Activated naive CD4-positive, alpha-beta T cell treated with anti-CD3 and anti-CD28 coated beads for 36 hours (primary cell): Measurements from ENCODE around the gene DIS3L2. TPM values are rescaled to one million over a fixed set of nuclear protein-coding genes. Genes with fewer than 3 reads are reported as not detected.

Experiments
- CTCF ChIA-PET: fragments of 350-600 bp; sonication (Branson Sonifier 250); formaldehyde crosslinking; loops from one replicate; lab custom pipeline; 2021; ENCODE audit warnings: antibody characterized with exemption; lab: Charles Lee
- DNase-seq: peaks from one replicate; pipeline ENCODE4 v3.0.0-alpha.2; 2020
- H3K27ac Mint-ChIP-seq: one replicate; pipeline ENCODE4 v1.8.0; 2021; ENCODE audit warnings: mild to moderate bottlenecking, mixed read lengths
- H3K27me3 Mint-ChIP-seq: one replicate; pipeline ENCODE4 v1.8.0; 2021; ENCODE audit warnings: low read depth, mixed read lengths
- H3K36me3 Mint-ChIP-seq: one replicate; pipeline ENCODE4 v1.8.0; 2021; ENCODE audit warnings: low read depth, mixed read lengths
- H3K4me1 Mint-ChIP-seq: one replicate; pipeline ENCODE4 v1.8.0; 2021; ENCODE audit warnings: low read depth, mixed read lengths
- H3K4me3 Mint-ChIP-seq: one replicate; pipeline ENCODE4 v1.8.0; 2021; ENCODE audit warnings: mild to moderate bottlenecking, moderate library complexity, mixed read lengths
- H3K9me3 Mint-ChIP-seq: one replicate; pipeline ENCODE4 v1.8.0; 2021; ENCODE audit warnings: mixed read lengths
- intact Hi-C: fragments of 100-400 bp; cut with micrococcal nuclease; formaldehyde crosslinking; loops from one replicate; pipeline ENCODE4 v1.15.1; 2023
- total RNA-seq, 2 experiments: library from RNA; stranded (reverse); gene quantifications; one replicate each; pipeline ENCODE4 v1.2.3, GENCODE V29; 2021

Gene DIS3L2
- total RNA-seq, 2 experiments from 2014 or later: 32.4 to 35.3 TPM

- Mint-ChIP-seq H3K4me3 (no peak overlapping the region), H3K27ac (no peak overlapping the region), H3K27me3 (no peaks in the 10 kb centered on the region), H3K9me3 (peaks cover 9% of the 10 kb centered on the region), H3K36me3 (peaks cover 41% of the 10 kb centered on the region), H3K4me1 (no peaks in the 10 kb centered on the region)
- DNase-seq: no peak
- intact Hi-C loops: no loop called here
- CTCF ChIA-PET: no interaction called here
These were observed 235.3 kb downstream of the DIS3L2 start for GRCh38 chr2:232196802-232197201.

- no peak for DNase-seq
- Mint-ChIP-seq H3K9me3 (no peaks in the 10 kb centered on the region), H3K4me1 (no peaks in the 10 kb centered on the region), H3K4me3 (no peak overlapping the region), H3K27ac (no peak overlapping the region), H3K27me3 (no peaks in the 10 kb centered on the region), H3K36me3 (peaks cover 19% of the 10 kb centered on the region)
- intact Hi-C loops: no loop called here
- CTCF ChIA-PET: no interaction called here
These were observed 238.7 kb downstream of the DIS3L2 start for GRCh38 chr2:232200195-232200594.

GRCh38 chr2:232203166-232203891 is 241.8 kb downstream of the DIS3L2 start:
- Mint-ChIP-seq H3K4me1 (no peaks in the 10 kb centered on the region), H3K4me3 (no peak overlapping the region)
- intact Hi-C loops: no loop called here

GRCh38 chr2:232203936-232204335 is 242.4 kb downstream of the DIS3L2 start:
- DNase-seq: no peak
- no peaks in the 10 kb centered on the region for H3K9me3 Mint-ChIP-seq
- H3K36me3 Mint-ChIP-seq: peaks cover 13% of the 10 kb centered on the region
- H3K27me3 Mint-ChIP-seq: no peaks in the 10 kb centered on the region
- no peak overlapping the region for H3K4me3 Mint-ChIP-seq
- CTCF ChIA-PET: interaction anchor here (1.0 kb wide), 2 partner anchors 88 to 123 kb away, joined by 3 read pairs; no protein-coding TSS in a partner anchor
- intact Hi-C loops: no loop called here
- H3K4me1 Mint-ChIP-seq: no peaks in the 10 kb centered on the region
- no peak overlapping the region for H3K27ac Mint-ChIP-seq

More at GRCh38 chr2:232203166-232203891, 241.8 kb downstream of the DIS3L2 start:
- DNase-seq: no peak
- Mint-ChIP-seq H3K36me3 (peaks cover 16% of the 10 kb centered on the region), H3K27me3 (no peaks in the 10 kb centered on the region), H3K27ac (no peak overlapping the region), H3K9me3 (no peaks in the 10 kb centered on the region)
- CTCF ChIA-PET: interaction anchor here (1.0 kb wide), 1 partner anchor 89 kb away, joined by 3 read pairs; no protein-coding TSS in a partner anchor

GRCh38 chr2:232204457-232204931 is 243.0 kb downstream of the DIS3L2 start:
- H3K4me1 Mint-ChIP-seq: no peaks in the 10 kb centered on the region

GRCh38 chr2:232207174-232207573 is 245.7 kb downstream of the DIS3L2 start:
- no peaks in the 10 kb centered on the region for H3K4me1 Mint-ChIP-seq
- CTCF ChIA-PET: no interaction called here
- H3K9me3 Mint-ChIP-seq: no peaks in the 10 kb centered on the region
- H3K27me3 Mint-ChIP-seq: no peaks in the 10 kb centered on the region
- H3K36me3 Mint-ChIP-seq: peaks cover 12% of the 10 kb centered on the region
- no peak overlapping the region for H3K4me3 Mint-ChIP-seq
- no peak for DNase-seq
- intact Hi-C loops: no loop called here
- no peak overlapping the region for H3K27ac Mint-ChIP-seq

More at GRCh38 chr2:232204457-232204931, 243.0 kb downstream of the DIS3L2 start:
- intact Hi-C loops: no loop called here
- DNase-seq: no peak
- CTCF ChIA-PET: interaction anchor here (1.0 kb wide), 1 partner anchor 123 kb away, joined by 3 read pairs; no protein-coding TSS in a partner anchor
- Mint-ChIP-seq H3K27me3 (no peaks in the 10 kb centered on the region), H3K4me3 (no peak overlapping the region), H3K9me3 (no peaks in the 10 kb centered on the region), H3K36me3 (peaks cover 9% of the 10 kb centered on the region), H3K27ac (no peak overlapping the region)

- no peaks in the 10 kb centered on the region for H3K9me3 Mint-ChIP-seq
- no peak overlapping the region for H3K4me3 Mint-ChIP-seq
- H3K36me3 Mint-ChIP-seq: peaks cover 21% of the 10 kb centered on the region
- no peak overlapping the region for H3K27ac Mint-ChIP-seq
- DNase-seq: no peak
- H3K4me1 Mint-ChIP-seq: no peaks in the 10 kb centered on the region
- intact Hi-C loops: no loop called here
- H3K27me3 Mint-ChIP-seq: no peaks in the 10 kb centered on the region
- CTCF ChIA-PET: no interaction called here
These were observed 248.8 kb downstream of the DIS3L2 start for GRCh38 chr2:232210306-232210705.

GRCh38 chr2:232211743-232212686 is 250.5 kb downstream of the DIS3L2 start:
- Mint-ChIP-seq H3K27ac (no peak overlapping the region), H3K4me3 (no peak overlapping the region), H3K36me3 (peaks cover 23% of the 10 kb centered on the region), H3K9me3 (no peaks in the 10 kb centered on the region), H3K27me3 (no peaks in the 10 kb centered on the region), H3K4me1 (no peaks in the 10 kb centered on the region)
- no peak for DNase-seq
- CTCF ChIA-PET: no interaction called here
- intact Hi-C loops: no loop called here

- Mint-ChIP-seq H3K36me3 (peaks cover 23% of the 10 kb centered on the region), H3K27me3 (no peaks in the 10 kb centered on the region), H3K9me3 (no peaks in the 10 kb centered on the region), H3K4me3 (no peak overlapping the region), H3K4me1 (peaks cover 5% of the 10 kb centered on the region), H3K27ac (no peak overlapping the region)
- CTCF ChIA-PET: no interaction called here
- DNase-seq: no peak
- intact Hi-C loops: no loop called here
These were observed 251.7 kb downstream of the DIS3L2 start for GRCh38 chr2:232213176-232213575.

- Mint-ChIP-seq H3K36me3 (peaks cover 23% of the 10 kb centered on the region), H3K27ac (no peak overlapping the region), H3K9me3 (no peaks in the 10 kb centered on the region), H3K4me1 (peaks cover 14% of the 10 kb centered on the region), H3K27me3 (no peaks in the 10 kb centered on the region), H3K4me3 (no peak overlapping the region)
- CTCF ChIA-PET: no interaction called here
- intact Hi-C loops: no loop called here
- no peak for DNase-seq
These were observed 252.5 kb downstream of the DIS3L2 start for GRCh38 chr2:232214053-232214452.

- no peak for DNase-seq
- no peaks in the 10 kb centered on the region for H3K27me3 Mint-ChIP-seq
- peaks cover 21% of the 10 kb centered on the region for H3K4me1 Mint-ChIP-seq
- H3K27ac Mint-ChIP-seq: no peak overlapping the region
- CTCF ChIA-PET: no interaction called here
- intact Hi-C loops: no loop called here
- H3K4me3 Mint-ChIP-seq: no peak overlapping the region
- peaks cover 15% of the 10 kb centered on the region for H3K36me3 Mint-ChIP-seq
- H3K9me3 Mint-ChIP-seq: no peaks in the 10 kb centered on the region
These were observed 254.5 kb downstream of the DIS3L2 start for GRCh38 chr2:232216028-232216427.

GRCh38 chr2:232218778-232219495 is 257.4 kb downstream of the DIS3L2 start:
- Mint-ChIP-seq H3K27ac (no peak overlapping the region), H3K36me3 (peaks cover 7% of the 10 kb centered on the region), H3K27me3 (no peaks in the 10 kb centered on the region), H3K4me1 (peaks cover 21% of the 10 kb centered on the region), H3K9me3 (no peaks in the 10 kb centered on the region), H3K4me3 (no peak overlapping the region)
- CTCF ChIA-PET: no interaction called here
- intact Hi-C loops: no loop called here
- DNase-seq: no peak
